Stimulated activated CD8-positive, alpha-beta memory T cell treated with anti-CD3 and anti-CD28 coated beads, Interleukin-2, amount 100 ng/mL, for 1 hour (primary cell): Measurements from ENCODE around the gene HIVEP1.

Source experiments
- DNase-seq, 2 donors: peaks; one replicate each; pipeline ENCODE4 v3.0.0-alpha.2; 2020; ENCODE audit warnings: low read depth in 2 of 2

HIVEP1 gene

DNA sequence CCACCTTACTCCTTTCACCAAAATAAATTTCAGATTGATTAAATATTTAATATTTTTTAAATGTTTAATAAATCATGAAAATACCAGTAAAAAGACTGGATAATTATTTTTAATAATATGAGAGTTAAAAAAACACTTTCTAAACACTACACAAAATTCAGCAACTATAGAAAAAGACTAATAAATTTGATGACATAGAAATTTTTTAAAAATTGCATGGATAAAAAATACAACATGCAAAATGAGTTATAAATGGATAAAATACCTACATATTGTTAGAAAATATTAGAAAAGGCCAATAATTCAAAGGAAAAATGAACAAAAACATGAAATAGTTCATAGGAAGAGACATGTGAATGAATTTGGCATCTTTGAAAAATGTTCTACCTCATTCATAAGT is 177.0 kb downstream of the HIVEP1 start:
- DNase-seq, result no peak

GRCh38 chr6:12189661-12190060 is 177.5 kb downstream of the HIVEP1 start:
- DNase-seq, result no peak

GRCh38 chr6:12190252-12190651 is 178.1 kb downstream of the HIVEP1 start:
- no peak for DNase-seq

GRCh38 chr6:12196326-12196936 is 184.3 kb downstream of the HIVEP1 start:
- no peak for DNase-seq

DNA sequence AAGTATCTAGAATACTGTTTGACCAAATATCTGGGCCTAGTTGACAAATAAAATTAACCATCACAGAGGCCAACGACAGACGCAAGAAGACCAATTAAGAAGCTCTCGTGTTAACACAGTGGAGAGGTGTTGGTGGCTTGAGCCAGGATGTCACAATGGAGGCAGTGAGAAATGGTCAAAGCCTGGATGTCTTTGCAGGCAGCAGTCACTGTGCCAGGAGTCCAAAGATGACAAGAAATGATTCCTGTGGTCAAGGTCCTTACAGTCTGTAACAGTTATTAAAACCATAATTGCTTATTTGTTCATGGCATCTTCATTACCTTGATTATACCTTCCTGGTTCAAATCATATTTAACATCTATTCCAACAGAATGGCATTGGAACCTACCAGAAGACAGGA is 186.7 kb downstream of the HIVEP1 start:
- no peak for DNase-seq

DNA sequence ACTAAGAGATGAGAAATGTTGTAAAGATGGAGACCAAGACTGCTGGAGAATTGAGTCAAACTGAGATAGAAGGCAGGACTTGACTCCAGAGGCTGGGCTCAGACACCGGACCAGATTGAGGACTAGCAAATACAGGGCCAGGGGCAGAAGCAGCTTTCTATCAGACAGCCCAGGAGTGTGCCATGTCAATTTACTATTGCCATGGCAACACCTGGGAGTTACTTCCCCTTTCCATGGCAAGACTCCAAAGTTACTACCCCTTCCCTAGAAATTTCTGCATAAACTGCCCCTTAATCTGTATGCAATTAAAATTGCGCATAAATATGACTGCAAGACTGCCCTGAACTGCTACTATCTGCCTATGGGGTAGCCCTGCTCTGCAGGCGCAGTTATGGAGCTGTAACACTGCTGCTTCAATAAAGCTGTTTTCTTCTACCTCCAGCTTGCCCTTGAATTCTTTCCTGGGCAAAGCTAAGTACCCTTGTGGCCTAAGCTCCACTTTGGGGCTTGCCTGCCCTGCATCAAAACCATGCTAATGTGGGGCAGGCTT is 188.0 kb downstream of the HIVEP1 start:
- DNase-seq, result no peak

DNA sequence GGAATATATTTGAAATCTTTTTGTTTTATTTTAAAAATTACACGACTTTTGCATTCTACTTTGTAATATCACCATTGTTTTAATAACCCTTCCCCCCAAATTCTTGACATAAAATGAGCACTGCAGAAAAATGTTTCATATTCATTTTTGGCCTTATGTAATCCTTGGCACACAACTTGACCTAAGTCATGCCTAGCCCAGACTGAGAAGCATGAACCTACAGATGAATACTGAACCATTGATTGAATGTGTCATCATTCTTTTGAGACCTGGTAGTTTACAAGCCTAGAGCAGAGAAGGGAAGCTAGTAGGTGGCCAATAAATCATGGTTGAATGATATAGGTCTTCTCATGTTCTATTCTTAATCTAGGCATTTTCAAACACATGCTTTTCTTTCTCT is 188.6 kb downstream of the HIVEP1 start:
- no peak for DNase-seq

DNA sequence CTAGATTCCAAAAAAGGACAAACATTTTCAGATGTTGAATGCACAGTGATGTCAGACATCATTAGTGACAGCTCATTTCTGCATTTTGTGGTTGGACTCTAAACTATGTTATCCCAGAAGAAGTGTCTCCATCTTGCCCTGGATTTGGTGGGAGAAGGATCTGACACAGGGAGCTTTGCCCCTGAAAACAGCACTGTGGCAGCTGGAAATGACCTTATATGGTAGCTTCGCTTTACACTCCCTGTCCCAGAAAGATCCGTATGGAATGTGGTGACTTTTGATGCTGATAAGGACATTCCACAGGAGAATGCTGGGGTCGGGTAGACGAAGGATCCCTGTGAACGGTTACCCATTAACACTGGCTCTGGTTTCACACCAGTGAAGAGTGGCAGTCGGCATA is 190.9 kb downstream of the HIVEP1 start:
- DNase-seq, result no peak

DNA sequence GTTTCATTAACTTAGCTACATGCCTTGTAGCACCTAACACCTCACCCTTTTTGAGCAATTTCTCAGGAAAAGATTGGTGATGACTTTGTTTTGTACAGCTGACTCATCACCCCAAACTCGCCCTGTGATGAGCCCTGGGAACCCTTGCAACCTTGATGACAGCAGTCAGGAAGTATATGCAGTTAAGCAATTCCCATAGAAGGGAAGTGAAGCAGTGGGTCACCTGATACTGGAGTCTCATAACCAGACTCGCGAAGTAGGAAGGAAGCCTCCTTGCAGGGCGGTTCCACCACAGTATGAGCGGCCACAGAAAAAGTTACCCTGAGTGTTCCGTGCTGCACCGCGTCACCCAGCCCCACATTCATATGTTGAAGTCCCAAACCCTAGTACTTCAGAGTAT is 196.1 kb downstream of the HIVEP1 start:
- no peak for DNase-seq

GRCh38 chr6:12208673-12209072 is 196.6 kb downstream of the HIVEP1 start:
- no peak for DNase-seq
